T-helper 17 cell (primary cell): Measurements from ENCODE around the gene BPGM. TPM values are rescaled to one million over a fixed set of nuclear protein-coding genes. Genes with fewer than 3 reads are reported as not detected.
A peak's percentile ranks its signal among the peaks of the same experiment; 100 is the strongest.

ENCODE experiments used
- ATAC-seq: fragments of 150-1000 bp; cut with Tn5 transposase; 2 replicates; pipeline ENCODE4 v1.10.0; 2021; ENCODE audit warnings: mild to moderate bottlenecking, moderate library complexity
- DNase-seq, 3 donors: peaks; one replicate each; pipeline versions ENCODE4 v3.0.0 to v3.0.0-alpha.2; 2020 to 2021
- H3K9me3 ChIP-seq: one replicate; pipeline ENCODE4 v1.7.0; 2013; ENCODE audit warnings: low read length, mild to moderate bottlenecking; ENCODE audit not compliant: control insufficient read depth, poor library complexity, severe bottlenecking
- H3K27ac Mint-ChIP-seq: one replicate; pipeline ENCODE4 v1.8.0; 2022; ENCODE audit warnings: mild to moderate bottlenecking, moderate library complexity, mixed read lengths
- H3K27me3 Mint-ChIP-seq: one replicate; pipeline ENCODE4 v1.8.0; 2022; ENCODE audit warnings: mixed read lengths
- H3K36me3 Mint-ChIP-seq: one replicate; pipeline ENCODE4 v1.8.0; 2022; ENCODE audit warnings: low read depth, mixed read lengths
- H3K4me1 Mint-ChIP-seq: one replicate; pipeline ENCODE4 v1.8.0; 2022; ENCODE audit warnings: mild to moderate bottlenecking, mixed read lengths
- H3K4me3 Mint-ChIP-seq: one replicate; pipeline ENCODE4 v1.8.0; 2022; ENCODE audit warnings: mild to moderate bottlenecking, moderate library complexity, mixed read lengths
- total RNA-seq, 4 donors: library from RNA in 2 of 4; stranded (reverse) in 2 of 4; gene quantifications; one replicate each; pipeline ENCODE4 v1.2.3 and lab custom pipeline; 2022 to 2026

The BPGM gene
- total RNA-seq, 2 donors from 2014 or later, result 9.9 to 13.7 TPM

DNA sequence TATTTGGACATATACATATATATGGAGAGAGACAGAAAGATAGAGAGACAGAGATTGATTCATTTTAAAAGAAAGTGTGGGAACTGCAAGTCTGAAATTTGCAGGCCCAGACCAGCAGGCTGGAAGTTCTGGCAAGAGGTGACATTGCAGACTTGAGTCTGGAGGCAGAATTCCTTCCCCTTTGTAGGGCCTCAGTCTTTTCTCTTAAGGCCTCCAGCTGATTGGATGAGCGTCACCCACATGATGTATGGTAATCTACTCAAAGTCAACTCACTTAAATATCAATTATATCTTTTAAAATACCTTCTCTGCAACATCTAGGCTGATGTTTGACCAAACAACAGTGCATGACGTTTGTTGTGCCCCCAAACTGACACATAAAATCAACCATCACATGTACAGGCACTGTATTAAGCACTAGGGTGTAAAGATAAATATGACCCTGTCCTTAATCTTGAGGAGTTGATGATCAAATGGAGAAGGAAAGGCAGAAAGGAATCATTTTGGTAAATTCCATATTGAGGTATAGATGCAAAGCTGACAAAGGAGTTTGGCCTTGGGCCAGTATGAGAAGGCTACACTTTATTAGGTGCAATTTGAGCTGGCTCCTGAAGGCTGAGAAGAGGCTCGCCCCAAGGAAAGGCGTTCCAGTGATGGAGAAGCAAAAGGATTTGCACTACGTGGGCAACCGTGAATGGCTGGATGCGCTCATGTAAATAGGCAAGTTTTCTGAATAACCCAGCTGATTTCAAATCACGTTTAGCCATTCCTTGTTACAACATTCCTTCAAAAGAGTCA is 52.6 kb downstream of the BPGM start:
- no peaks in the 10 kb centered on the region for H3K4me1 Mint-ChIP-seq
- H3K9me3 ChIP-seq, result no peaks in the 10 kb centered on the region
- H3K27me3 Mint-ChIP-seq, result peaks cover 10% of the 10 kb centered on the region
- ATAC-seq, result no peak
- no peak for DNase-seq
- no peaks in the 10 kb centered on the region for H3K36me3 Mint-ChIP-seq
- H3K4me3 Mint-ChIP-seq, result no peak overlapping the region
- no peak overlapping the region for H3K27ac Mint-ChIP-seq

DNA sequence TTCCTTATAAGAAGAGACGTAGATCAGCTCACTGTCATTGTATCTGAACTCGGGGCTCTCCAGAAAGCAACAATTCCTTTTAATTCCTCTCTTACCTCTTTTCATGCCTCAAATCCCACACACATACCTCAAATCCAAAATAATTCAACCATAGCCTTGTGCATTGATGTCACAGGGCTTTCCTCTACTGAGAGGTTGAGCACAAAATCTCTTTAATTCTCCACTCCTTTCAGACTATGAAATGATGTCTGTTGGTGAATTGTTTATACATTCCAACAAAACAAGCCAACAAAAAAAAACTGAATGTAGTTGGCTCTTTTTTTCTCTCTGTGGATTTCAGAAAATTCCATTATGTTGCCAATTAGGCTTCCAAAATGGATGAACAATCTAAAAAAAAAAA is 53.2 kb downstream of the BPGM start:
- no peak for ATAC-seq
- no peak overlapping the region for H3K27ac Mint-ChIP-seq
- no peak overlapping the region for H3K4me3 Mint-ChIP-seq
- no peak for DNase-seq
- H3K27me3 Mint-ChIP-seq, result peaks cover 10% of the 10 kb centered on the region
- no peaks in the 10 kb centered on the region for H3K4me1 Mint-ChIP-seq
- no peaks in the 10 kb centered on the region for H3K9me3 ChIP-seq
- no peaks in the 10 kb centered on the region for H3K36me3 Mint-ChIP-seq

DNA sequence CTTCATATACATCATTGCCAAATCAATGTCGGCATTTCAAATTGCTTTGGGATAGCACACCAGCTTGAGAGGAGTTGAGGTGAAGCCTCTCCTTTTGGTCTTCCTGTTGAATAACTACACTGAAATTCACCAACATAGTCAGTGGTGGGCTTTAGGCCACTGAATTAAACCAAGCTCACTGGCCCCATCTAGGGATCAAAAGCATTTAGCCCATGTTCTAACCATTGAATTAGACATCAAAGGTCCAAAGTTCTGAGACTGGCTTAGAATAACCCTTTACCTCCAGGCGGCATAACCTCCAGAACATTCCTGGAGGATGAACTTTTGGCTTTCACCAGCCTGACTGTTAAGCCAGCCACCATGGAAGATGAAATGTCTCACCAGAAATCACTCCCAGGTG is 54.6 kb downstream of the BPGM start:
- H3K9me3 ChIP-seq, result no peaks in the 10 kb centered on the region
- peak overlapping the region; percentile 4 for H3K27ac Mint-ChIP-seq
- no peak for DNase-seq
- no peaks in the 10 kb centered on the region for H3K4me1 Mint-ChIP-seq
- ATAC-seq, result peak; percentile 50
- H3K36me3 Mint-ChIP-seq, result no peaks in the 10 kb centered on the region
- H3K27me3 Mint-ChIP-seq, result peaks cover 10% of the 10 kb centered on the region
- no peak overlapping the region for H3K4me3 Mint-ChIP-seq

DNA sequence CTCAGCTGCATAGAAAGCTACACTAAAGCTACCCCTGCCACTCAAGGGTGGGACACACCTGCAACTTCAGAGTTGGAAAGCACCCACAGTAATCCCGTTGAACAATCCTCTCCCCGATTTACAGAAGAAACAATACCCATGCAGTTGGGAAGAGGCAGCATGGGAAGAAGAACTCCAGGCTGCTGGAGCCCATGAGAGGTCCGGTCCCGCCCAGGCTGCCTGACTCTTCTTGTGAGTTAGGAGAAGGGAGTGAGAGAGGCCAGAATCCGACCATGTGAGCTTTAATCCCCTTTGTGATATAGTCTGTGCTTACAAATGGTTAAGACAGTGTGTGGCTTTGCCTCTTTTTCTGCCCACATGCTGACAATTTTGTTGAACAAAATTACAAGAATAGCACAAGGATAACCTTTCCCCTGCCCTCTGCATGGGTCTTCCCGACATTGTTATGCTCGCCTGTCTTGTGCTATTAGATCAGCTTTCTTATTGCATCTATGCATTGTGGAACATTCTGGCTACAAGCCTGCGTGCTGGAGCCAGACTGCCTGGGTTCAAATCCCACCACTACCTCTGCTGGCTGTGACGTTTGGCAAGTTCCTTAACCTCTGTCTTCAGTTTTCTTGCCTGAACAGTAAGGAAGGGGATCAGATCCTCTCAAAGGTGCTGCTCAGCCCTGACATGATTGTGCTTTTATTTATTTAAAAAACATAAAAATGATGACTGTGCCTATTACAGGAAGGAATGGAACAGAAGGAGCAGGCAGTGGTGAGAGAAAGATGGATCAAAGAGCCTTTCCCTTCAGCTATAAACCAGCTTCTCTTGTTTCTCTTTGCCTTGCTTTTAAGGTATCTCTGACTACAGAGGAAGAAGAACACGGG is 56.0 kb downstream of the BPGM start:
- ATAC-seq (no peak), DNase-seq (no peak)
- Mint-ChIP-seq H3K4me1 (no peaks in the 10 kb centered on the region), H3K4me3 (no peak overlapping the region), H3K27ac (peak overlapping the region; percentile 68), H3K36me3 (no peaks in the 10 kb centered on the region), H3K27me3 (peaks cover 10% of the 10 kb centered on the region)
- no peaks in the 10 kb centered on the region for H3K9me3 ChIP-seq

DNA sequence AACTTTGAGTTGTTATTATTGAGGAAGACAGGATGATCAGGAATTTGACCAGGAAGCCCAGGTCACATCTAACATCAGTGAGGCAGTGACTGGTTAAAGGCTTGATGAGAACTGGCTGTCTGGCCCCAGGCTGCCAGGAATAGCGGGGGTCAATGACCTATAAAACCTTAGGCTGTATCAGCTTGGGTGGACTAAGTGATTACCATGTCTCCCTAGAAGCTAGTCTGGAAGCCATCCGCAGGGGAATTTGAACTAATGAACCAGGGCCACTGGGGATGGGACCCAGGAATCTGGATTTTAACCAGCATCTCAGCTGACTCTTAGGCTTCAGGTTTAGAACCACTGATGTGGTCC is 56.6 kb downstream of the BPGM start:
- Mint-ChIP-seq H3K36me3 (no peaks in the 10 kb centered on the region), H3K4me1 (no peaks in the 10 kb centered on the region), H3K27ac (no peak overlapping the region), H3K27me3 (peaks cover 10% of the 10 kb centered on the region), H3K4me3 (no peak overlapping the region)
- DNase-seq (no peak), ATAC-seq (no peak)
- H3K9me3 ChIP-seq, result no peaks in the 10 kb centered on the region

DNA sequence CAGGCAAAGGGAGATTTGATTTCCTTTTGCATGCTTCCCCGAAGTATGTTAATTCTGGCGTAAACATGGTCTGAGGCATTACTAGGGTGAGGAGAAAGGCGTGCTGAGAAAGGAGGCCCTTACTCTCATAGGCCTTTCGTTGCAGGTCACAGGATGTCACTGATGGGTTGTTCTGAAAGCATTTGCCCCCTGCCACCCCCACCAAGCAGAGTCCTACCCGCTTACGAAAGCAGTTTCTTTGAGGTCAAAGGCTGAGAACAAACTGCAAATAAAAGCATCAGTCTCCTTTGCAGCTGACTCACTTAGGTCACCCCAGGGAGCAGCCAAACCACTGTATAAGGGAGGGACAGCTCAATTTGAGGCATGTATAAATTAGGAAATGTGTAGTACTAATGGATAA is 57.1 kb downstream of the BPGM start:
- no peaks in the 10 kb centered on the region for H3K9me3 ChIP-seq
- ATAC-seq (no peak), DNase-seq (no peak)
- no peak overlapping the region for H3K4me3 Mint-ChIP-seq
- peaks cover 10% of the 10 kb centered on the region for H3K27me3 Mint-ChIP-seq
- H3K4me1 Mint-ChIP-seq, result no peaks in the 10 kb centered on the region
- H3K36me3 Mint-ChIP-seq, result no peaks in the 10 kb centered on the region
- no peak overlapping the region for H3K27ac Mint-ChIP-seq

DNA sequence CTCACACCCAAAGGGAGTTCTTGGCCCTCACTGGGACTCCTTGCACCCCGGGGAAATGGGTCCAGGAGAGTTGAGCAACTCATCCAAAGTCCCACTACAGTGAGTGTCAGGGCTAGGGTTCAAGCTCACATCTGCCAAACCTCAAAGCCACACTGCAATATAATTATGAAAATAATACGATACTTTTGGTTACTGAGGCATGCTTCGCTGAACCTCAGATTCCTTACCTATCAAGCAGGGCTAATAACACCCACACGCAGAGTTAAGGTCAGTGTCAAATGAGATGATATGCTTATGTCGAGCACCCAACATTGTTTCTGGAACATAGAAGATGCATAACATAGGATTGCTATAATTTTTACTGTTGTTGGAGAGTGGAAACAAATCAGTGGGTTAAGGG is 58.2 kb downstream of the BPGM start:
- ATAC-seq (no peak), DNase-seq (no peak)
- Mint-ChIP-seq H3K27ac (no peak overlapping the region), H3K36me3 (no peaks in the 10 kb centered on the region), H3K4me1 (no peaks in the 10 kb centered on the region), H3K4me3 (no peak overlapping the region), H3K27me3 (peaks cover 10% of the 10 kb centered on the region)
- H3K9me3 ChIP-seq, result no peaks in the 10 kb centered on the region

DNA sequence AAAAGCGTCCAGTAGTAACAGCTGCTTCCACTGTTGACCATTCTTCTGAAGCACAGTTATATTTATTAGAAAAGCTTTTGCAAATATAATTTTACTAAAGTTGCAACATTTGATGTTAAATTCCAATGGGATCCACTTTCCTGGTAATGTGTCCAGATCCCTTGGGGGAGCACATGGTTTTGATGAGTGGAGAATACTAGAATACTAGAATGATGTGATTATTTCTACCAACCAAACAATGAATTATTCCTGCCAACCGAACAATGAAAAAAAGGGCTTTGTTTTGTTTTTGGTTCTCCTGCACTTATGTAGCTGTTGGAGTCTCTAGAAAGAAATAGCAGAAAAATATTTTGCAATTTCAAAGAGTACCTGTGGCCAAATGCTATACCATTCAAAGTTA is 59.1 kb downstream of the BPGM start:
- Mint-ChIP-seq H3K27me3 (peaks cover 10% of the 10 kb centered on the region), H3K4me3 (no peak overlapping the region), H3K27ac (no peak overlapping the region), H3K36me3 (no peaks in the 10 kb centered on the region), H3K4me1 (peaks cover 3% of the 10 kb centered on the region)
- no peaks in the 10 kb centered on the region for H3K9me3 ChIP-seq
- DNase-seq (no peak), ATAC-seq (no peak)

DNA sequence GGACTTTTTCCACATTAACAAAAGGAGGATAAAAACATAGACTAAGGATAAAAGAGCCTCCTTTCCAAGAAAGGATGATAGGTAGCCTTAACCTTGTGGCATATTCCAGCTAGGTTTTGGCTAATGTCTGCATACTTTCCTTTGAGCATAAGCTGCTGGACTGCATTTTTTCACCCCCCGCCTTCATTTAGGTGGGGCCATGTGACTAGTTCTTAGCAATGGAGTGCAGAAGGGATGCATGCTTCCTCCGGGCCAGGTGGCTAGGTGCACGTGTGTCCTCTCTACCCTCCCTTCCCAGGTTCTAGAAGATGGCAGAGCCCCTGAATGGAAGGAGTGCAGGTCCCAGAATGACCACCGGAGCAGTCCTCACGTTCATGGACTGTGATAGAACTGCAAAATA is 59.8 kb downstream of the BPGM start:
- peaks cover 11% of the 10 kb centered on the region for H3K4me1 Mint-ChIP-seq
- ATAC-seq (no peak), DNase-seq (no peak)
- H3K36me3 Mint-ChIP-seq, result no peaks in the 10 kb centered on the region
- H3K9me3 ChIP-seq, result no peaks in the 10 kb centered on the region
- H3K4me3 Mint-ChIP-seq, result no peak overlapping the region
- H3K27me3 Mint-ChIP-seq, result peaks cover 10% of the 10 kb centered on the region
- H3K27ac Mint-ChIP-seq, result no peak overlapping the region

DNA sequence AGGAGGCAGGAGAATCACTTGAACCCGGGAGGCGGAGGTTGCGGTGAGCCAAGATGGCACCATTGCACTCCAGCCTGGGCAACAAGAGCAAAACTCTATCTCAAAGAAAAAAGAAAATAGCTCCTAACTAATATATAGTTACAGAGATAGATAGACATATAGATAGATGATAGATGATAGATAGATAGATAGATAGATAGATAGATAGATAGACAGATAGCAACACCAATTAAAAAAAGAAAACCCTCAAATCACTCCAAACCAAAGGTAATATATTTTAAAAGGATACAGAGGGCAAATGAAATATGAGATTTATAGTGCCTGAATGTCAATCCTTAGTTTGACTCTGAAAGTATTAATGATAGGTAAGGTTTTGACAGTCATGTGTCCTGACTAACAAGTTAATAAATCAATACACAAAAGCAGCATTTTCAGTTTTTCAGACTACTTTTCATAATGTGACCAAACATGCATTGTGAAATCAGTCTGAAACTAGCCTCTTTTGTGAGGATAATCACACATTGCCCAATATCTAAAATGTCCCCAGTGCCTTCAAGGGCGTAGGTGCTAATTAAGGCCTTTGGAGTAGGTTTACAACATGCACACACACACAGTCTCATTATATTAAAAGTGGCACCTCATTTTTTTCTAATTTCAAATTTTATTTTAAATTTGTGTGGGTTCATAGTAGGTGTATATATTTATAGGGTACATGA is 61.2 kb downstream of the BPGM start:
- DNase-seq, result no peak
- H3K9me3 ChIP-seq, result no peaks in the 10 kb centered on the region
- Mint-ChIP-seq H3K27ac (peak overlapping the region; percentile 29), H3K27me3 (peaks cover 6% of the 10 kb centered on the region), H3K4me3 (no peak overlapping the region), H3K4me1 (peaks cover 15% of the 10 kb centered on the region), H3K36me3 (no peaks in the 10 kb centered on the region)
- ATAC-seq, result no peak

DNA sequence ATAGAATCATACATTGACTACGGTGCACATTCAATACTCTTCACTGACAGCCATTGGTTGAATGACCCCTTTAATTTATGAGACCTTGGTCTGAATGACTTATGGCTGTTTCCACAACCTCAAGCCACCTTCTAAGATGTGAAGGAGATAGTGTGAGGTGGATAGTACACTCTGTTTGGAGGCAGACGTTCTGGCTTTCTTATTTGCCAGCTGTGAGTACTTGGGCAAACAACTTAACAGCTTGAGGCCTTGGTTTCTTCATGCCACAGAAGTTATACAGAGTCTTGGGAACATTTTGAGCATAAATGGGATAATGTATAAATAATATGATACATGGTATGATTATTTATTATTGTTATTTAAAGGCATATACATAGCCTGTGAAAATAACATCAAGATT is 62.0 kb downstream of the BPGM start:
- Mint-ChIP-seq H3K27ac (peak overlapping the region; percentile 29), H3K4me1 (peaks cover 15% of the 10 kb centered on the region), H3K27me3 (no peaks in the 10 kb centered on the region), H3K36me3 (no peaks in the 10 kb centered on the region), H3K4me3 (no peak overlapping the region)
- no peak for ATAC-seq
- no peak for DNase-seq
- no peaks in the 10 kb centered on the region for H3K9me3 ChIP-seq

DNA sequence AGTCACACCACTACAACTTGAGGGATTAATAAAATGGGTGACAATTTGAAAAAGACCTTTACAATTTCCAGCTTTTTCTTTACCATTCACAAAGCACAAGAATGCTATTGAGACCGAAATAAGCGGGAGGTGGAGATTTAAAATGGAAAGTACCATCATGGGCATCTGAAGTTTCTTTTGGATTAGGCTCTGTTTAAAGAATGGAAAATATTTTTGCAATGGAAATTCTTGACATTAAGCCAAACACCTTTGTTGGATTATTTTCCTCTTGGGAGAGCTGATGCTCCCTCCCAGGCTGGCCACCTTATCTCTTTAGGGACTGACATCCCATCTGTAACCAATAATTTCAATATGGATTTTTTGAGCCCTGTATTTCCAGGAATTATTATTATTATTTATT is 62.5 kb downstream of the BPGM start:
- H3K4me1 Mint-ChIP-seq, result peaks cover 15% of the 10 kb centered on the region
- no peak overlapping the region for H3K4me3 Mint-ChIP-seq
- DNase-seq (no peak), ATAC-seq (no peak)
- peaks cover 1% of the 10 kb centered on the region for H3K27me3 Mint-ChIP-seq
- peak overlapping the region; percentile 96 for H3K27ac Mint-ChIP-seq
- no peaks in the 10 kb centered on the region for H3K9me3 ChIP-seq
- H3K36me3 Mint-ChIP-seq, result no peaks in the 10 kb centered on the region

DNA sequence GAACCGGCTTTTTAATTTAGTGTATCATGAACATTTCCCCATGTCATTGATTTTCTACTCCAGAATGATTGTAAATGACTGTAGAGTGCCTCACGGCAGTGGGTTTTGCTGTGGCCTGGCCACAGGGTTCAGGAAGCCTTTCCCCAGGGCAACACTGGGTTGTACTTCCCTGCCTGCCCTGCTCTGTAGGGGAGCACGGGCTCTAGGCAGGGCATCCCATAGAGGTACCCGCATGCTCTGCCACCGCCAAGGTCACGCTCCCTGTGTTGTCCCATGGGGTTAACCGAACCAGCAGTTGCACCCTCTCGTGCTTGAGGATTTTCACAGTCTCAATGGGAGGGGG is 63.8 kb downstream of the BPGM start:
- H3K9me3 ChIP-seq, result no peaks in the 10 kb centered on the region
- Mint-ChIP-seq H3K27me3 (peaks cover 5% of the 10 kb centered on the region), H3K4me3 (peak overlapping the region; percentile 73), H3K36me3 (no peaks in the 10 kb centered on the region), H3K27ac (peak overlapping the region; percentile 96), H3K4me1 (peaks cover 15% of the 10 kb centered on the region)
- DNase-seq (no peak), ATAC-seq (peak; percentile 2)
